KBM-7 (cell line): Measurements from ENCODE around the gene CACNB4.
A peak's percentile ranks its signal among the peaks of the same experiment; 100 is the strongest.
"Not testable (repeated sequence)": the region's sequence is repeated elsewhere in the genome, so short reads cannot be mapped to it uniquely, and the experiment has no call there.

Experiments
- DNase-seq: peaks from one replicate; pipeline ENCODE4 v3.0.0-alpha.2; 2015
- in situ Hi-C: fragments of 300-500 bp; cut with MboI; formaldehyde crosslinking; loops from 2 replicates; pipeline ENCODE4 v1.14.3; 2020; ENCODE audit warnings: low sequenced_read_pairs, low pct_unique_long_range_greater_than_20kb, mixed read lengths

The CACNB4 gene

GRCh38 chr2:151930042-151930441, 168.8 kb downstream of the CACNB4 start:
- DNase-seq: no peak
- in situ Hi-C loops: no loop called here

- DNase-seq: no peak
- in situ Hi-C loops: no loop called here
Observed at GRCh38 chr2:151928380-151928779, 170.5 kb downstream of the CACNB4 start.

GRCh38 chr2:151927501-151928221, 171.2 kb downstream of the CACNB4 start:
- in situ Hi-C loops: no loop called here
- DNase-seq: no peak

GRCh38 chr2:151922845-151923666, 175.8 kb downstream of the CACNB4 start:
- no peak for DNase-seq
- in situ Hi-C loops: no loop called here

- in situ Hi-C loops: no loop called here
Observed at GRCh38 chr2:151919786-151920185, 179.1 kb downstream of the CACNB4 start.

GRCh38 chr2:151918308-151918707, 180.5 kb downstream of the CACNB4 start:
- in situ Hi-C loops: no loop called here
- peak; percentile 65 for DNase-seq

More at GRCh38 chr2:151919786-151920185, 179.1 kb downstream of the CACNB4 start:
- no peak for DNase-seq

- DNase-seq: no peak
- in situ Hi-C loops: no loop called here
Observed at GRCh38 chr2:151916632-151917031, 182.2 kb downstream of the CACNB4 start.

- DNase-seq, in situ Hi-C loops: not testable (repeated sequence)
Observed at GRCh38 chr2:151915629-151916025, 183.2 kb downstream of the CACNB4 start.

- in situ Hi-C loops: no loop called here
- DNase-seq: no peak
Observed at GRCh38 chr2:151914989-151915628, 183.7 kb downstream of the CACNB4 start.

- no peak for DNase-seq
- in situ Hi-C loops: no loop called here
Observed at GRCh38 chr2:151908204-151908882, 190.5 kb downstream of the CACNB4 start.

- DNase-seq: no peak
- in situ Hi-C loops: no loop called here
Observed at GRCh38 chr2:151907286-151908203, 191.3 kb downstream of the CACNB4 start.

- DNase-seq: no peak
- in situ Hi-C loops: no loop called here
Observed at GRCh38 chr2:151906633-151906998, 192.2 kb downstream of the CACNB4 start.

GRCh38 chr2:151905963-151906632, 192.7 kb downstream of the CACNB4 start:
- in situ Hi-C loops: no loop called here

GRCh38 chr2:151904807-151905206, 194.0 kb downstream of the CACNB4 start:
- in situ Hi-C loops: no loop called here
- peak; percentile 49 for DNase-seq

More at GRCh38 chr2:151905963-151906632, 192.7 kb downstream of the CACNB4 start:
- no peak for DNase-seq

GRCh38 chr2:151904021-151904420, 194.8 kb downstream of the CACNB4 start:
- no peak for DNase-seq
- in situ Hi-C loops: no loop called here

- in situ Hi-C loops: no loop called here
- no peak for DNase-seq
Observed at GRCh38 chr2:151902829-151903228, 196.0 kb downstream of the CACNB4 start.

- in situ Hi-C loops: no loop called here
- no peak for DNase-seq
Observed at GRCh38 chr2:151900331-151900730, 198.5 kb downstream of the CACNB4 start.

GRCh38 chr2:151899156-151899555, 199.7 kb downstream of the CACNB4 start:
- no peak for DNase-seq
- in situ Hi-C loops: no loop called here
